ENCODE measurements around the gene SAMMSON.

DNA sequence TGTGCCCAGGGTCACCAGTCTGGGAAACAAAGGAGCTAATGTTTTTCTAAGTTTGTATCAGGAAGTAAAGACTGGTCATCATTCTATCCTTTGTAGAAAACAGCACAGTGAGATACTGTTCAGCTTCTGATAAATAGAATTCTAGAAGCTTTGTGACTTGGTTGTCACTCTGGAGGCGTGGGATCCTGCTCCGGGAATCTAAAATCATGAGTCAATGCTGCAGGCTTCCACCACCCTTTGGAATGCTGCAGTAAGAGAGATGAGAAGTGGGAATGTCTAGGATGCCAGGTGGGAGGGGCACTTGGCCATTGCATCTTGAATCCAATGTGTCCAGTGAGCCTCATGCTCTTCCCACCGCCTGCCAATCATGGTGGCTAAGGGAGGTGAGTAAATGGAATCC is 40.9 kb downstream of the SAMMSON start:
- TF ChIP-seq, protein P1, sequence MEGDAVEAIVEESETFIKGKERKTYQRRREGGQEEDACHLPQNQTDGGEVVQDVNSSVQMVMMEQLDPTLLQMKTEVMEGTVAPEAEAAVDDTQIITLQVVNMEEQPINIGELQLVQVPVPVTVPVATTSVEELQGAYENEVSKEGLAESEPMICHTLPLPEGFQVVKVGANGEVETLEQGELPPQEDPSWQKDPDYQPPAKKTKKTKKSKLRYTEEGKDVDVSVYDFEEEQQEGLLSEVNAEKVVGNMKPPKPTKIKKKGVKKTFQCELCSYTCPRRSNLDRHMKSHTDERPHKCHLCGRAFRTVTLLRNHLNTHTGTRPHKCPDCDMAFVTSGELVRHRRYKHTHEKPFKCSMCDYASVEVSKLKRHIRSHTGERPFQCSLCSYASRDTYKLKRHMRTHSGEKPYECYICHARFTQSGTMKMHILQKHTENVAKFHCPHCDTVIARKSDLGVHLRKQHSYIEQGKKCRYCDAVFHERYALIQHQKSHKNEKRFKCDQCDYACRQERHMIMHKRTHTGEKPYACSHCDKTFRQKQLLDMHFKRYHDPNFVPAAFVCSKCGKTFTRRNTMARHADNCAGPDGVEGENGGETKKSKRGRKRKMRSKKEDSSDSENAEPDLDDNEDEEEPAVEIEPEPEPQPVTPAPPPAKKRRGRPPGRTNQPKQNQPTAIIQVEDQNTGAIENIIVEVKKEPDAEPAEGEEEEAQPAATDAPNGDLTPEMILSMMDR (conservative IDR thresholded peaks at IDR 0.05 in 1 of 2, IDR thresholded peaks at IDR 0.05 in 1 of 2; ENCODE audit: low read depth in 1 of 2, low read length in 2 of 2): no peak
- TF ChIP-seq EZH2 (IDR thresholded peaks at IDR 0.05; ENCODE audit: low read length, missing control alignments): no peak

Data from fibroblast of lung (primary cell).